HEK293 (cell line): ENCODE data around the gene POLR2E.
A peak's percentile ranks its signal among the peaks of the same experiment; 100 is the strongest.

Source experiments
- BCL11A ChIP-seq: fragments of 450-650 bp; formaldehyde crosslinking; IDR thresholded peaks from 2 replicates; pipeline ENCODE4 v1.5.1; 2016; ENCODE audit warnings: low read depth, missing biosample characterization, missing genetic modification characterization
- FEZF1 ChIP-seq: fragments of 450-650 bp; formaldehyde crosslinking; IDR thresholded peaks from 2 replicates; pipeline ENCODE4 v1.5.1; 2016; ENCODE audit warnings: missing biosample characterization, missing genetic modification characterization
- GLI4 ChIP-seq: fragments of 450-650 bp; formaldehyde crosslinking; IDR thresholded peaks from 2 replicates; pipeline ENCODE4 v1.5.1; 2016; ENCODE audit warnings: missing biosample characterization, missing genetic modification characterization
- HOXA7 ChIP-seq: sonication (generic); formaldehyde crosslinking; IDR thresholded peaks from 2 replicates; pipeline ENCODE4 v1.8.1; 2022; ENCODE audit warnings: missing genetic modification reagents, borderline replicate concordance
- KLF1 ChIP-seq: fragments of 450-650 bp; formaldehyde crosslinking; IDR thresholded peaks from 2 replicates; pipeline ENCODE4 v1.5.1; 2016; ENCODE audit warnings: missing biosample characterization, missing genetic modification characterization
- KLF16 ChIP-seq: fragments of 450-650 bp; formaldehyde crosslinking; IDR thresholded peaks from 2 replicates; pipeline ENCODE4 v1.5.1; 2017; ENCODE audit warnings: missing biosample characterization, missing genetic modification characterization
- KLF8 ChIP-seq: fragments of 450-650 bp; formaldehyde crosslinking; IDR thresholded peaks from 2 replicates; pipeline ENCODE4 v1.5.1; 2016; ENCODE audit warnings: missing biosample characterization, missing genetic modification characterization
- OSR2 ChIP-seq: fragments of 450-650 bp; formaldehyde crosslinking; IDR thresholded peaks from 2 replicates; pipeline ENCODE4 v1.5.1; 2016; ENCODE audit warnings: missing biosample characterization, missing genetic modification characterization
- OVOL3 ChIP-seq: fragments of 450-650 bp; formaldehyde crosslinking; IDR thresholded peaks from 2 replicates; pipeline ENCODE4 v1.5.1; 2016; ENCODE audit warnings: missing biosample characterization, missing genetic modification characterization
- REPIN1 ChIP-seq: fragments of 450-650 bp; formaldehyde crosslinking; IDR thresholded peaks from 2 replicates; pipeline ENCODE4 v1.5.1; 2017; ENCODE audit warnings: missing biosample characterization, missing genetic modification characterization, low read depth
- SP3 ChIP-seq: fragments of 450-650 bp; formaldehyde crosslinking; IDR thresholded peaks from 2 replicates; pipeline ENCODE4 v1.5.1; 2016; ENCODE audit warnings: missing biosample characterization, missing genetic modification characterization
- ZBTB21 ChIP-seq: fragments of 450-650 bp; formaldehyde crosslinking; IDR thresholded peaks from 2 replicates; pipeline ENCODE4 v1.5.1; 2017; ENCODE audit warnings: missing biosample characterization, missing genetic modification characterization
- ZIC2 ChIP-seq: fragments of 450-650 bp; formaldehyde crosslinking; IDR thresholded peaks from 2 replicates; pipeline ENCODE4 v1.5.1; 2016; ENCODE audit warnings: missing biosample characterization, missing genetic modification characterization
- ZNF10 ChIP-seq: fragments of 450-650 bp; formaldehyde crosslinking; IDR thresholded peaks from 2 replicates; pipeline ENCODE4 v1.5.1; 2017; ENCODE audit warnings: missing biosample characterization, missing genetic modification characterization
- ZNF112 ChIP-seq: fragments of 450-650 bp; formaldehyde crosslinking; IDR thresholded peaks from 2 replicates; pipeline ENCODE4 v1.5.0; 2017; ENCODE audit warnings: missing biosample characterization, missing genetic modification characterization
- ZNF211 ChIP-seq: fragments of 450-650 bp; formaldehyde crosslinking; IDR thresholded peaks from 2 replicates; pipeline ENCODE4 v1.5.1; 2016; ENCODE audit warnings: low read depth, missing biosample characterization, missing genetic modification characterization
- ZNF24 ChIP-seq: fragments of 450-650 bp; formaldehyde crosslinking; IDR thresholded peaks from 2 replicates; pipeline ENCODE4 v1.5.1; 2016; ENCODE audit warnings: missing biosample characterization, missing genetic modification characterization
- ZNF324 ChIP-seq: fragments of 450-650 bp; formaldehyde crosslinking; IDR thresholded peaks from 2 replicates; pipeline ENCODE4 v1.5.1; 2016; ENCODE audit warnings: missing biosample characterization, missing genetic modification characterization
- ZNF341 ChIP-seq: fragments of 450-650 bp; formaldehyde crosslinking; IDR thresholded peaks from 2 replicates; pipeline ENCODE4; 2016; ENCODE audit warnings: low read depth, missing biosample characterization, missing genetic modification characterization
- ZNF394 ChIP-seq: fragments of 450-650 bp; formaldehyde crosslinking; IDR thresholded peaks from 2 replicates; pipeline ENCODE4 v1.5.1; 2016; ENCODE audit warnings: missing biosample characterization, missing genetic modification characterization, mild to moderate bottlenecking, moderate library complexity, borderline replicate concordance
- ZNF596 ChIP-seq: fragments of 450-650 bp; IDR thresholded peaks from 2 replicates; pipeline ENCODE4 v1.5.0; 2018; ENCODE audit warnings: missing biosample characterization, mild to moderate bottlenecking, missing genetic modification characterization, moderate library complexity
- ZNF610 ChIP-seq: fragments of 450-650 bp; formaldehyde crosslinking; IDR thresholded peaks from 2 replicates; pipeline ENCODE4 v1.5.1; 2016; ENCODE audit warnings: missing biosample characterization, missing genetic modification characterization, borderline replicate concordance
- ZNF623 ChIP-seq: fragments of 450-650 bp; formaldehyde crosslinking; IDR thresholded peaks from 2 replicates; pipeline ENCODE4 v1.5.1; 2016; ENCODE audit warnings: missing biosample characterization, missing genetic modification characterization
- ZNF629 ChIP-seq: fragments of 450-650 bp; formaldehyde crosslinking; IDR thresholded peaks from 2 replicates; pipeline ENCODE4 v1.5.1; 2017; ENCODE audit warnings: missing biosample characterization, missing genetic modification characterization
- ZNF701 ChIP-seq: fragments of 450-650 bp; formaldehyde crosslinking; IDR thresholded peaks from 2 replicates; pipeline ENCODE4 v1.5.1; 2016; ENCODE audit warnings: missing biosample characterization, missing genetic modification characterization
- ZNF777 ChIP-seq: fragments of 450-650 bp; formaldehyde crosslinking; IDR thresholded peaks from 2 replicates; pipeline ENCODE4 v1.5.1; 2017; ENCODE audit warnings: missing biosample characterization, missing genetic modification characterization, borderline replicate concordance
- ZNF785 ChIP-seq: fragments of 450-650 bp; formaldehyde crosslinking; IDR thresholded peaks from 2 replicates; pipeline ENCODE4 v1.5.1; 2016; ENCODE audit warnings: missing biosample characterization, missing genetic modification characterization
- ZNF837 ChIP-seq: fragments of 450-650 bp; formaldehyde crosslinking; IDR thresholded peaks from 2 replicates; pipeline ENCODE4 v1.5.1; 2016; ENCODE audit warnings: missing biosample characterization, missing genetic modification characterization
- ZSCAN16 ChIP-seq: fragments of 450-650 bp; formaldehyde crosslinking; IDR thresholded peaks from 2 replicates; pipeline ENCODE4 v1.5.1; 2016; ENCODE audit warnings: missing biosample characterization, missing genetic modification characterization
- ZSCAN23 ChIP-seq: fragments of 450-650 bp; formaldehyde crosslinking; IDR thresholded peaks from 2 replicates; pipeline ENCODE4 v1.5.1; 2016; ENCODE audit warnings: missing biosample characterization, missing genetic modification characterization
- TF ChIP-seq, protein P1 (sequence below): fragments of 450-650 bp; formaldehyde crosslinking; IDR thresholded peaks from 2 replicates; pipeline ENCODE4 v1.5.1; 2016; ENCODE audit warnings: missing biosample characterization, missing genetic modification characterization
- TF ChIP-seq, protein P2 (sequence below): fragments of 450-650 bp; formaldehyde crosslinking; IDR thresholded peaks from 2 replicates; pipeline ENCODE4; 2016; ENCODE audit warnings: missing biosample characterization, missing genetic modification characterization
- TF ChIP-seq, protein P3 (sequence below): fragments of 450-650 bp; IDR thresholded peaks from 2 replicates; pipeline ENCODE4 v1.5.1; 2018; ENCODE audit warnings: missing biosample characterization, mild to moderate bottlenecking, missing genetic modification characterization
- TF ChIP-seq, protein P4 (sequence below): fragments of 450-650 bp; formaldehyde crosslinking; IDR thresholded peaks from 2 replicates; pipeline ENCODE4 v1.5.1; 2016; ENCODE audit warnings: missing biosample characterization, missing genetic modification characterization
- TF ChIP-seq, protein P5 (sequence below): fragments of 450-650 bp; formaldehyde crosslinking; IDR thresholded peaks from 2 replicates; pipeline ENCODE4 v1.5.1; 2016; ENCODE audit warnings: missing biosample characterization, missing genetic modification characterization

POLR2E gene

DNA sequence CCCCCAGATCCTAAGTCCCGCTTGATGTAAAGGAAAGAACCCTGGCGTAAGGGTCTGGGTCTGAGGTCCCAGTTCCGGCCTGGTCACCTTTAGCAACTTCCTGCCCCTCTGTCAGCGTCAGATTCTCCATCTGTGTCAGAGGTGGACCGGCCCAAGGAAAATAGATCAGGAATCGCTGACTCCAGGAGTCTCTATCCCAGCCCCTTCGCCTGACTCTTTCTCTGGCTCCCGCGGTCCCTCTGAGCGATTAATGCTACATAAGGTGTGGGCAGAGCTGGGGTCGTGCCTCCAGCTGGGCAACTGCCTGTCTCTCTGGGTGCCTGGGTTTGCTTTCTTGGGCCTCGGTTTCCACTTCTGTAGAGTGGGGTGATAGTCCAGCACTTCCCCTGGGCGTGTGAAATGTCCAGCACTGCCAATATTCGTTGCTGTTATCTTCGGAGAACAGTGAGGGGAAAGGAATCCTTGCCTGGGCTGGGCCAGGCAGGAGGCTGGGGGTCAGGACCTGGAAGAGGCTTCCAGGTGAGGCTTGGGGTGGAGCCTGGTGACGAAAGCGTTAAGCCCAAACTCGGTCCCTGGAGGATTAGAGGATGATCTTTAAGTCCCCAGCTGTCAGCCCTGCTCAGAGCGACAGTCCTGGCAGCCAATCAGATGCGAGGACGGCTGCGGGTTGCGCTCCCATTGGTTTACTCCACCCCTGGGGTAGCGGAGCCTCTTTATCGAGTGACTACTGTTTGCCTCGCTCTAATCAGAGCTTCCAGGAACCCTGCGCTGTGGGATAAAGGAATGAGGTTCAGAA, 54.5 kb downstream of the POLR2E start (continued):
- TF ChIP-seq GLI4 (no peak), ZNF610 (tag by site-specific recombination) (0 out of 2 replicates have a peak, but pooled peaks have one; percentile 33), KLF16 (tag by site-specific recombination) (no peak; the same call in none of the 2 replicates), ZNF777 (tag by site-specific recombination) (no peak), ZSCAN16 (tag by site-specific recombination) (peak; percentile 78), ZNF324 (peak; percentile 57), ZNF10 (tag by site-specific recombination) (peak; percentile 93), ZSCAN23 (tag by site-specific recombination) (peak; percentile 48; the same call in 1 of the 2 replicates), BCL11A (0 out of 2 replicates have a peak, but pooled peaks have one; percentile 51), FEZF1 (tag by site-specific recombination) (no peak), ZNF785 (tag by site-specific recombination) (no peak), OSR2 (tag by site-specific recombination) (peak; percentile 96), ZNF629 (tag by site-specific recombination) (peak; percentile 77), ZNF623 (tag by site-specific recombination) (peak; percentile 17; the same call in 1 of the 2 replicates), ZNF596 (peak; percentile 85), ZNF701 (no peak), ZNF394 (peak; percentile 25; the same call in 1 of the 2 replicates), OVOL3 (tag by site-specific recombination) (no peak), ZIC2 (peak; percentile 26; the same call in 1 of the 2 replicates), ZBTB21 (no peak), ZNF837 (no peak), KLF1 (tag by site-specific recombination) (peak; percentile 74), ZNF211 (tag by site-specific recombination) (no peak), HOXA7 (CRISPR knock-in tag) (no peak), KLF8 (tag by site-specific recombination) (peak; percentile 95), ZNF341 (tag by site-specific recombination) (peak; percentile 41), ZNF24 (tag by site-specific recombination) (peak; percentile 66), SP3 (tag by site-specific recombination) (peak; percentile 67), ZNF112 (tag by site-specific recombination) (no peak), REPIN1 (tag by site-specific recombination) (no peak)
- TF ChIP-seq, protein P1, sequence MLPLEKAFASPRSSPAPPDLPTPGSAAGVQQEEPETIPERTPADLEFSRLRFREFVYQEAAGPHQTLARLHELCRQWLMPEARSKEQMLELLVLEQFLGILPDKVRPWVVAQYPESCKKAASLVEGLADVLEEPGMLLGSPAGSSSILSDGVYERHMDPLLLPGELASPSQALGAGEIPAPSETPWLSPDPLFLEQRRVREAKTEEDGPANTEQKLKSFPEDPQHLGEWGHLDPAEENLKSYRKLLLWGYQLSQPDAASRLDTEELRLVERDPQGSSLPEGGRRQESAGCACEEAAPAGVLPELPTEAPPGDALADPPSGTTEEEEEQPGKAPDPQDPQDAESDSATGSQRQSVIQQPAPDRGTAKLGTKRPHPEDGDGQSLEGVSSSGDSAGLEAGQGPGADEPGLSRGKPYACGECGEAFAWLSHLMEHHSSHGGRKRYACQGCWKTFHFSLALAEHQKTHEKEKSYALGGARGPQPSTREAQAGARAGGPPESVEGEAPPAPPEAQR, result peak; percentile 62
- TF ChIP-seq, protein P2, sequence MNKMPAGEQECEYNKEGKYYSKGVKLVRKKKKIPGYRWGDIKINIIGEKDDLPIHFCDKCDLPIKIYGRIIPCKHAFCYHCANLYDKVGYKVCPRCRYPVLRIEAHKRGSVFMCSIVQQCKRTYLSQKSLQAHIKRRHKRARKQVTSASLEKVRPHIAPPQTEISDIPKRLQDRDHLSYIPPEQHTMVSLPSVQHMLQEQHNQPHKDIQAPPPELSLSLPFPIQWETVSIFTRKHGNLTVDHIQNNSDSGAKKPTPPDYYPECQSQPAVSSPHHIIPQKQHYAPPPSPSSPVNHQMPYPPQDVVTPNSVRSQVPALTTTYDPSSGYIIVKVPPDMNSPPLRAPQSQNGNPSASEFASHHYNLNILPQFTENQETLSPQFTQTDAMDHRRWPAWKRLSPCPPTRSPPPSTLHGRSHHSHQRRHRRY (tag by site-specific recombination), result no peak
- TF ChIP-seq, protein P3, sequence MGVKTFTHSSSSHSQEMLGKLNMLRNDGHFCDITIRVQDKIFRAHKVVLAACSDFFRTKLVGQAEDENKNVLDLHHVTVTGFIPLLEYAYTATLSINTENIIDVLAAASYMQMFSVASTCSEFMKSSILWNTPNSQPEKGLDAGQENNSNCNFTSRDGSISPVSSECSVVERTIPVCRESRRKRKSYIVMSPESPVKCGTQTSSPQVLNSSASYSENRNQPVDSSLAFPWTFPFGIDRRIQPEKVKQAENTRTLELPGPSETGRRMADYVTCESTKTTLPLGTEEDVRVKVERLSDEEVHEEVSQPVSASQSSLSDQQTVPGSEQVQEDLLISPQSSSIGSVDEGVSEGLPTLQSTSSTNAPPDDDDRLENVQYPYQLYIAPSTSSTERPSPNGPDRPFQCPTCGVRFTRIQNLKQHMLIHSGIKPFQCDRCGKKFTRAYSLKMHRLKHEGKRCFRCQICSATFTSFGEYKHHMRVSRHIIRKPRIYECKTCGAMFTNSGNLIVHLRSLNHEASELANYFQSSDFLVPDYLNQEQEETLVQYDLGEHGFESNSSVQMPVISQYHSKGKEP (tag by site-specific recombination), result no peak
- TF ChIP-seq, protein P4, sequence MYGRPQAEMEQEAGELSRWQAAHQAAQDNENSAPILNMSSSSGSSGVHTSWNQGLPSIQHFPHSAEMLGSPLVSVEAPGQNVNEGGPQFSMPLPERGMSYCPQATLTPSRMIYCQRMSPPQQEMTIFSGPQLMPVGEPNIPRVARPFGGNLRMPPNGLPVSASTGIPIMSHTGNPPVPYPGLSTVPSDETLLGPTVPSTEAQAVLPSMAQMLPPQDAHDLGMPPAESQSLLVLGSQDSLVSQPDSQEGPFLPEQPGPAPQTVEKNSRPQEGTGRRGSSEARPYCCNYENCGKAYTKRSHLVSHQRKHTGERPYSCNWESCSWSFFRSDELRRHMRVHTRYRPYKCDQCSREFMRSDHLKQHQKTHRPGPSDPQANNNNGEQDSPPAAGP, result peak; percentile 91
- TF ChIP-seq, protein P5, sequence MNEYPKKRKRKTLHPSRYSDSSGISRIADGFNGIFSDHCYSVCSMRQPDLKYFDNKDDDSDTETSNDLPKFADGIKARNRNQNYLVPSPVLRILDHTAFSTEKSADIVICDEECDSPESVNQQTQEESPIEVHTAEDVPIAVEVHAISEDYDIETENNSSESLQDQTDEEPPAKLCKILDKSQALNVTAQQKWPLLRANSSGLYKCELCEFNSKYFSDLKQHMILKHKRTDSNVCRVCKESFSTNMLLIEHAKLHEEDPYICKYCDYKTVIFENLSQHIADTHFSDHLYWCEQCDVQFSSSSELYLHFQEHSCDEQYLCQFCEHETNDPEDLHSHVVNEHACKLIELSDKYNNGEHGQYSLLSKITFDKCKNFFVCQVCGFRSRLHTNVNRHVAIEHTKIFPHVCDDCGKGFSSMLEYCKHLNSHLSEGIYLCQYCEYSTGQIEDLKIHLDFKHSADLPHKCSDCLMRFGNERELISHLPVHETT, result peak; percentile 74
